ENCODE data around the gene PTH1R. TPM values are rescaled to one million over a fixed set of nuclear protein-coding genes. Genes with fewer than 3 reads are reported as not detected.

The PTH1R gene
- total and polyA plus RNA-seq, 7 experiments from 2014 or later = not detected

GRCh38 chr3:46935989-46936558, 58.6 kb downstream of the PTH1R start:
- no peaks in the 10 kb centered on the region for H3K9me3 Mint-ChIP-seq
- H3K4me1 Mint-ChIP-seq = peaks cover 27 to 67% (median 54%) of the 10 kb centered on the region in 7 donors
- Histone ChIP-seq H3K4me1 (ENCODE audit: control insufficient read depth in 2 of 2, insufficient read depth in 2 of 2, low read length in 2 of 2) (peaks cover 12 to 21% of the 10 kb centered on the region in 2 donors), H3K9me3 (ENCODE audit: control insufficient read depth in 2 of 3, low read length in 3 of 3) (no peaks in the 10 kb centered on the region), H3K36me3 (ENCODE audit: control insufficient read depth in 2 of 3, insufficient read depth in 3 of 3, low read length in 3 of 3) (peaks cover 7 to 69% (median 10%) of the 10 kb centered on the region in 3 experiments), H3K27ac (ENCODE audit: low read depth, low read length) (no peak overlapping the region), H3K4me3 (ENCODE audit: low read length) (no peak overlapping the region), H3K27me3 (ENCODE audit: control insufficient read depth in 2 of 2, insufficient read depth in 2 of 2, low read length in 2 of 2) (no peaks in the 10 kb centered on the region)
- ATAC-seq (peak; percentile 38), DNase-seq (no peak)
- H3K27me3 Mint-ChIP-seq = no peaks in the 10 kb centered on the region
- H3K27ac Mint-ChIP-seq = peak overlapping the region in 7 of 9 donors; percentile 18 to 68 (median 31)
- intact Hi-C loops (cut with micrococcal nuclease) = no loop called here
- CTCF ChIA-PET = interaction anchor here (0.6 to 2.1 kb wide), 2 partner anchors 31 to 388 kb away, joined by 3 to 5 read pairs; no protein-coding TSS in a partner anchor
- peaks cover 4 to 34% (median 14%) of the 10 kb centered on the region in 5 donors for H3K36me3 Mint-ChIP-seq
- POLR2A ChIA-PET = interaction anchor here (1.1 kb wide), 1 partner anchor 13 kb away, joined by 4 read pairs; no protein-coding TSS in a partner anchor
- no peak overlapping the region for H3K4me3 Mint-ChIP-seq

DNA sequence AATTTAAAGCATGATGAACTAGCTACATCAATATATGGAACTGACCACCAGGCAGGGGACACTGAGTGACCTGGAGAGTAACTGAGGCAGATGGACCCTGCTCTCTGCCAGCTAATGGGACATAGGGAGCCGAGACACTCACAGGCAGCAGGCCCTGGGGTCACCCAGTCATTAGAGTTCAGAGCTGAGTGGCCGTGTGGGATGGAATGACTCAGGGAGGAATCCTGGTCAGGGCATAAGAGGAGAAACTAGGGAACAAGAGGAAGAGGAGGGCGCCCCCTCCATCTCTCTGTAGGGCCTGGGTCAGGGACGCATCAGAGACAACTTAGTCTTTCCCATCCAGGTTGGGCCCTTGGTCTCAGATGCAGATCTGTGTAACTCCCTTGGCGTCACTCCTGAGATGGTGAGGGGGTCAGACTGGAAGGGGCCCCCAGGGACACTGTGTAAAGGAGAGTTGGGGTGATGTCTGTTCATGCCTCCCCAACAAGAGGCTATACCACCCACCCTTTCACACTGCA, 59.3 kb downstream of the PTH1R start:
- Mint-ChIP-seq H3K27me3 (no peaks in the 10 kb centered on the region), H3K9me3 (no peaks in the 10 kb centered on the region), H3K36me3 (peaks cover 4 to 34% (median 14%) of the 10 kb centered on the region in 5 donors), H3K27ac (peak overlapping the region in 1 of 9 donors; percentile 18), H3K4me3 (no peak overlapping the region), H3K4me1 (peaks cover 19 to 59% (median 51%) of the 10 kb centered on the region in 7 donors)
- no peak overlapping the region for H3K4me3 ChIP-seq (ENCODE audit: low read length)
- no peaks in the 10 kb centered on the region for H3K27me3 ChIP-seq (ENCODE audit: control insufficient read depth in 2 of 2, insufficient read depth in 2 of 2, low read length in 2 of 2)
- ChIA-PET POLR2A (no interaction called here), CTCF (interaction anchor here (0.6 to 2.1 kb wide), 2 partner anchors 31 to 387 kb away, joined by 3 to 5 read pairs; no protein-coding TSS in a partner anchor)
- H3K9me3 ChIP-seq (ENCODE audit: control insufficient read depth in 2 of 3, low read length in 3 of 3) = no peaks in the 10 kb centered on the region
- DNase-seq (no peak), ATAC-seq (no peak)
- intact Hi-C loops (cut with micrococcal nuclease) = no loop called here
- H3K4me1 ChIP-seq (ENCODE audit: control insufficient read depth in 2 of 2, insufficient read depth in 2 of 2, low read length in 2 of 2) = peaks cover 5 to 13% of the 10 kb centered on the region in 2 donors
- no peak overlapping the region for H3K27ac ChIP-seq (ENCODE audit: low read depth, low read length)
- H3K36me3 ChIP-seq (ENCODE audit: control insufficient read depth in 2 of 3, insufficient read depth in 3 of 3, low read length in 3 of 3) = peaks cover 7 to 69% (median 11%) of the 10 kb centered on the region in 3 experiments

DNA sequence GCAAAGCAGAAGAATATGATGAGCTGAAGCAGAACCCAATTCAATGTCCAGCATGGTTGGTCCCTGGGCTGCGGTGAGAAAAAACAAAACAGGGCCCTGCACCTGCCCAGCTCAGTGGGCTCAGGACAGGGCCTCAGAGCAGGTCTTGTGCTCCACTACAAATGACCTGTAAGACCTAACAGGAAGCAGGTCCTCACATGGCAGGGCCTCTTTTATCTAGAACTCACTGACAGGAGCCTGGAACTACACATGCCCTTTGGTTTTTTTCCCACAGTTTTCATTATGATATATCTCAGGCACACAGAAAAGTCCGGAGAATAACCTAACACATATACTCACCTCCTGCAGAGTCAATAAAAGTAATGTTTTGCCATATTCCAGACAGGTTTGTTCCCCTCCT, 60.6 kb downstream of the PTH1R start:
- peaks cover 7 to 77% (median 15%) of the 10 kb centered on the region in 3 experiments for H3K36me3 ChIP-seq (ENCODE audit: control insufficient read depth in 2 of 3, insufficient read depth in 3 of 3, low read length in 3 of 3)

DNA sequence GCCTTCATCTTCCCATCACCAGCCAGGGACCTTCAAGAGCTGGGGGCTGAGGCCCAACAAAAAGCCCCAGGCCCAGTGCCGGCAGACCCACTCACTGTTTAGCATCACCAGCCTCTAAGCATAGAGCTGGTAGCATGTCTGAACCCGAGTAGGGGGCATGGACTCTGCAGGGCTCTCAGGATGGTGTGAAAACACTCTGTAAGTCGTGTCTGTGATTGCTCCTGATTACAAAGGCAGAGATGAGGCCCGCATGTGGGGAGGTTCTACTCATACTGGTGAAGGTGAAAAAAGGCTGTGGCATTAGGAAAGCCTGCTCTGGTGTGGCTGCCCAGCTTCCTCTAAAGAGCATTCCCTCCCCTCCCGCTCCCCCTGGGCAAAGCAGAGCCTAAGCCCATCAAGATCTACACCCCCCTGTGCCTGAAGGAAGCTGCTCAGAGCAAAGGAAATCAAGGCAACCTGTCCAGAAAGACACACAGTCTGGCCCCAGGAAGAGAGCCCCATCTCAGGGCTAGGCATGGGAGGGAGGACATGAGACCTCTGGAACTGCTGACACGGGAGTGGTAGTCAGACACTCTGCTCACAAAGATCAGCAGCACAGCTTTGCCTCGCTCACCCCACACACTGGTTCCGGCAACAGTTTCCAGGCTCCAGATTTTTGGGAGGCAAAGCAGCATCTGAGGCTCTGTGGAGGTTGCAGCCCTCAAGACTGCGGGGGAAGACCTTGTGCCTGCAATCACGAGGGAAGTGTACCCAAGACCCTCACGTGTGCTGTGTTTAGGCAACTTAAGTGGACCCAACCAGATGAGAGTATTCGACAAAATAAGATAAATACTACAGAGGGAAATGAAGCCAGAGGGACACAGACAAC, 62.3 kb downstream of the PTH1R start:
- Histone ChIP-seq H3K4me1 (ENCODE audit: control insufficient read depth in 2 of 2, insufficient read depth in 2 of 2, low read length in 2 of 2) (peaks cover 0 to 4% of the 10 kb centered on the region in 2 donors), H3K27ac (ENCODE audit: low read depth, low read length) (no peak overlapping the region), H3K27me3 (ENCODE audit: control insufficient read depth in 2 of 2, insufficient read depth in 2 of 2, low read length in 2 of 2) (no peaks in the 10 kb centered on the region), H3K36me3 (ENCODE audit: control insufficient read depth in 2 of 3, insufficient read depth in 3 of 3, low read length in 3 of 3) (peaks cover 7 to 72% (median 15%) of the 10 kb centered on the region in 3 experiments), H3K4me3 (ENCODE audit: low read length) (no peak overlapping the region), H3K9me3 (ENCODE audit: control insufficient read depth in 2 of 3, low read length in 3 of 3) (no peaks in the 10 kb centered on the region)
- CTCF ChIA-PET = no interaction called here
- H3K27ac Mint-ChIP-seq = peak overlapping the region in 5 of 9 donors; percentile 38 to 72 (median 45)
- H3K4me3 Mint-ChIP-seq = no peak overlapping the region
- POLR2A ChIA-PET = no interaction called here
- H3K27me3 Mint-ChIP-seq = no peaks in the 10 kb centered on the region
- DNase-seq = no peak
- intact Hi-C loops (cut with micrococcal nuclease) = no loop called here
- H3K4me1 Mint-ChIP-seq = peaks cover 37 to 75% (median 54%) of the 10 kb centered on the region in 7 donors
- H3K9me3 Mint-ChIP-seq = no peaks in the 10 kb centered on the region
- peaks cover 4 to 37% (median 14%) of the 10 kb centered on the region in 5 donors for H3K36me3 Mint-ChIP-seq
- ATAC-seq = no peak

More for the DNA sequence above, 60.6 kb downstream of the PTH1R start:
- no peak for ATAC-seq
- Mint-ChIP-seq H3K27ac (peak overlapping the region in 1 of 9 donors; percentile 47), H3K36me3 (peaks cover 4 to 37% (median 14%) of the 10 kb centered on the region in 5 donors), H3K27me3 (no peaks in the 10 kb centered on the region), H3K4me3 (no peak overlapping the region), H3K9me3 (no peaks in the 10 kb centered on the region), H3K4me1 (peaks cover 25 to 62% (median 50%) of the 10 kb centered on the region in 7 donors)
- no peaks in the 10 kb centered on the region for H3K27me3 ChIP-seq (ENCODE audit: control insufficient read depth in 2 of 2, insufficient read depth in 2 of 2, low read length in 2 of 2)
- intact Hi-C loops (cut with micrococcal nuclease) = no loop called here
- ChIA-PET CTCF (interaction anchor here (0.8 kb wide), 1 partner anchor 21 kb away, joined by 3 read pairs; no protein-coding TSS in a partner anchor), POLR2A (no interaction called here)
- H3K4me1 ChIP-seq (ENCODE audit: control insufficient read depth in 2 of 2, insufficient read depth in 2 of 2, low read length in 2 of 2) = peaks cover 0 to under 1% of the 10 kb centered on the region in 2 donors
- no peak overlapping the region for H3K27ac ChIP-seq (ENCODE audit: low read depth, low read length)
- no peak for DNase-seq
- H3K9me3 ChIP-seq (ENCODE audit: control insufficient read depth in 2 of 3, low read length in 3 of 3) = no peaks in the 10 kb centered on the region
- no peak overlapping the region for H3K4me3 ChIP-seq (ENCODE audit: low read length)

DNA sequence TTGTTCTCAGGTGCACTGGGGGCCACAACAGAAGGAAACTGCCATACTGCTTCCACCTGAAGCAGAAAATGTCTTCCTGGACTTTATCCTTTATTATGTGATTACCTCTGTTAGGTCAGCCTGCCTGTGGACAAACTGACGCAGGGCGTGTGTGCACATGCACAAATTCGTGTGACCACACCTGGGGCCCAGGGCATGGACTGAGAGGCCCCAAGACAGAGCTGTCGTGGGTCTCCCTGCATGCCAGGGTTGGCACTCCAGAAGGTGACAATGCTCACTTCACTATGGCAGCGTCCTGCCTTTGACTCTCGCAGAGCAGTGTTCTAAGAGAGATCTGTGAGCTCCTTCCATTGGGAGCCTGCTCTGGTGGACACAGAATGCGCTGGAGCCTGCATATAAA, 64.6 kb downstream of the PTH1R start:
- Mint-ChIP-seq H3K4me3 (no peak overlapping the region), H3K27ac (peak overlapping the region in 2 of 9 donors; percentile 51 to 63), H3K4me1 (peaks cover 49 to 81% (median 66%) of the 10 kb centered on the region in 7 donors), H3K27me3 (no peaks in the 10 kb centered on the region), H3K9me3 (no peaks in the 10 kb centered on the region), H3K36me3 (peaks cover 4 to 36% (median 14%) of the 10 kb centered on the region in 5 donors)
- intact Hi-C loops (cut with micrococcal nuclease) = no loop called here
- H3K27me3 ChIP-seq (ENCODE audit: control insufficient read depth in 2 of 2, insufficient read depth in 2 of 2, low read length in 2 of 2) = no peaks in the 10 kb centered on the region
- H3K4me1 ChIP-seq (ENCODE audit: control insufficient read depth in 2 of 2, insufficient read depth in 2 of 2, low read length in 2 of 2) = peaks cover 6 to 26% of the 10 kb centered on the region in 2 donors
- ChIA-PET CTCF (no interaction called here), POLR2A (no interaction called here)
- ATAC-seq (no peak), DNase-seq (no peak)
- no peak overlapping the region for H3K27ac ChIP-seq (ENCODE audit: low read depth, low read length)
- H3K9me3 ChIP-seq (ENCODE audit: control insufficient read depth in 2 of 3, low read length in 3 of 3) = no peaks in the 10 kb centered on the region
- H3K36me3 ChIP-seq (ENCODE audit: control insufficient read depth in 2 of 3, insufficient read depth in 3 of 3, low read length in 3 of 3) = peaks cover 6 to 64% (median 15%) of the 10 kb centered on the region in 3 experiments
- H3K4me3 ChIP-seq (ENCODE audit: low read length) = no peak overlapping the region

DNA sequence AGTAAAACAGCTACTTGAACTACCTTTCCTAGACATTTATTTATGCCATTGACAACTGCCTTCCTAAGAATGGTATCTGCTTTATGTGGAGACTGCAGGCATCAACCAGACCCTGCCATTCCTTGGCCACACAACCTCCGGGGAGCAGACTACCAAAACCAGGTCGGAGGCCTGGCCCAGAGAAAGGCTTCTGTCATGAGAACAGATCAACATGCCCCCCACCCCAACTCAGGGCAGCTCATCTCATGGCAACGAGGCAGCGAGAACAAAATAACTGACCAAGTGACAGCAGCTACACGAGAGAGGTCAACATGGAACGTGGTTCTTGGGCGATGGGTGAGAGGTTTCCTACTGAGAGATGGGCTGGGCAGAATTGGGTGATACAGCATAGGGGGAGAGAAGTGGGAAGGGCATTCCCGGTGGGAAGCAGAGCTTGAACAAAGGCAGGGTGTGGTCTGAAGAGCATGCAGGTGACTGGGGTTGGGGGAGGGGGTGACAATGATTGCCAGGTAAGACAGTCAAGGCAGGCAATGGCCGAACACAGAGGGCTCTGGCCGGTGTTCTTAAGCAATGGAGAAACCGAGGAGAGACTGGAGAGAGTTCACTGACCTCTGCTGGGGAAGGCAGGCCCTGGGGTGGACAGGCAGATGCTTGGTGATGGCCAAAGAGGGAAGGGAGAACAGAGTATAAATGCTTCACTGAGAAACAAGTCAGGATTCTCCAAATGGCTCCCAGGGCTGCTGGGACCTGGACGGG, 65.1 kb downstream of the PTH1R start:
- peaks cover 4 to 36% (median 14%) of the 10 kb centered on the region in 5 donors for H3K36me3 Mint-ChIP-seq
- no peak overlapping the region for H3K4me3 ChIP-seq (ENCODE audit: low read length)
- ChIA-PET CTCF (no interaction called here), POLR2A (no interaction called here)
- no peaks in the 10 kb centered on the region for H3K27me3 Mint-ChIP-seq
- peaks cover under 1 to 58% (median 15%) of the 10 kb centered on the region in 3 experiments for H3K36me3 ChIP-seq (ENCODE audit: control insufficient read depth in 2 of 3, insufficient read depth in 3 of 3, low read length in 3 of 3)
- ATAC-seq = no peak
- H3K4me3 Mint-ChIP-seq = peak overlapping the region in 1 of 10 donors; percentile 20
- H3K27ac ChIP-seq (ENCODE audit: low read depth, low read length) = peak overlapping the region; percentile 32
- no peaks in the 10 kb centered on the region for H3K27me3 ChIP-seq (ENCODE audit: control insufficient read depth in 2 of 2, insufficient read depth in 2 of 2, low read length in 2 of 2)
- H3K4me1 ChIP-seq (ENCODE audit: control insufficient read depth in 2 of 2, insufficient read depth in 2 of 2, low read length in 2 of 2) = peaks cover 12 to 32% of the 10 kb centered on the region in 2 donors
- intact Hi-C loops (cut with micrococcal nuclease) = no loop called here
- peak overlapping the region in 6 of 9 donors; percentile 26 to 65 (median 42) for H3K27ac Mint-ChIP-seq
- H3K9me3 ChIP-seq (ENCODE audit: control insufficient read depth in 2 of 3, low read length in 3 of 3) = no peaks in the 10 kb centered on the region
- no peaks in the 10 kb centered on the region for H3K9me3 Mint-ChIP-seq
- peaks cover 52 to 85% (median 72%) of the 10 kb centered on the region in 7 donors for H3K4me1 Mint-ChIP-seq
- no peak for DNase-seq
